ENCODE data around the gene MUS81.

Gene MUS81

DNA sequence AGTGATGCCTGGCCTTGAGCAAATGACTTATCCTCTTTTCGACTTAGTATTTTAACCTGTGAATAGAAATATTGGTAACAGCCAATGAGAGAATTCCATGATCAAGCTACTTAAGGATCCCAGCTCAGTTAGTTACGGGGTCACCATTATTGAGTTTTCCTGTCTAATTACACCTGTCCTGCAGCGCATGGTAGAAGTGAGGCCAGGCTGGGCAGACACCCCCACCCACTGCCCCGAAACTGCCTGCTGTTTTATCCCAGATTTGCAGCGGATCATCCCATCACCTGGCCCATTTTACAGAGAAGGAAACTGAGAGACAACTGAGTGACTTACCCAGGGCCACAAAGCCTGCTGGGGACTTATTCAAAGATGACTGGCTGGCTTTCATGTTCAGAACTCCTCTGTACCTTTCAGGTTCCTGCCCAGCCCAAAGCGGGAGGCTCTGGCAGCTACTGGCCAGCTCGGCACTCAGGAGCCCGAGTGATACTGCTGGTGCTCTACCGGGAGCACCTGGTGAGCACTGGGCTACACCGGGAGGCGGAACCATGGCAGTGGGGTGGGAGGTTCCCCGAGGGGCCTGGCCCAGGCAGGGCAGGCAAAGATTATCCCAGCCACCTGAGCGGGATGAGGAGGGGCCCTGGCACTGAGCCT lies 1.4 kb downstream of the MUS81 start:
- DNase-seq = no peak

DNA sequence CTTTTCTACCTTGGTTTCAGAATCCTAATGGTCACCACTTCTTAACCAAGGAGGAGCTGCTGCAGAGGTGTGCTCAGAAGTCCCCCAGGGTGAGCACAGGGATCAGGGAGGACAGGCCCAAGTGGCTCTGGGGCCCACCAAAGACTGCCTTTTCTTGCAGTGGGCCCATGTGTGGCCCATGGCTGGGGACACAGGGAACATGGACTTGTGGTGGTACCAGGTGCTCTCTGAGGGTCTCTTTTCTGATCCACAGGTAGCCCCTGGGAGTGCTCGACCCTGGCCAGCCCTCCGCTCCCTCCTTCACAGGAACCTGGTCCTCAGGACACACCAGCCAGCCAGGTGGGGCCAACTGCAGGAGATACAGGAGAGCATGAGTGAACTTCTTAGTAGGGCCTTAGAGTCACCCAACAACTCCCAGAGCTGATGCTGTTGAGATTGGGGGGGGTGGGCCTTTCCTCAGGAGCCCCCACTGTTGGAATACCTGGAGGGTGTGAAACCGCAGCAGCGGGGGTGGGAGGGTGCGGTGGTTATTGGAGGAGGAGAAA lies 2.0 kb downstream of the MUS81 start:
- DNase-seq = no peak

DNA sequence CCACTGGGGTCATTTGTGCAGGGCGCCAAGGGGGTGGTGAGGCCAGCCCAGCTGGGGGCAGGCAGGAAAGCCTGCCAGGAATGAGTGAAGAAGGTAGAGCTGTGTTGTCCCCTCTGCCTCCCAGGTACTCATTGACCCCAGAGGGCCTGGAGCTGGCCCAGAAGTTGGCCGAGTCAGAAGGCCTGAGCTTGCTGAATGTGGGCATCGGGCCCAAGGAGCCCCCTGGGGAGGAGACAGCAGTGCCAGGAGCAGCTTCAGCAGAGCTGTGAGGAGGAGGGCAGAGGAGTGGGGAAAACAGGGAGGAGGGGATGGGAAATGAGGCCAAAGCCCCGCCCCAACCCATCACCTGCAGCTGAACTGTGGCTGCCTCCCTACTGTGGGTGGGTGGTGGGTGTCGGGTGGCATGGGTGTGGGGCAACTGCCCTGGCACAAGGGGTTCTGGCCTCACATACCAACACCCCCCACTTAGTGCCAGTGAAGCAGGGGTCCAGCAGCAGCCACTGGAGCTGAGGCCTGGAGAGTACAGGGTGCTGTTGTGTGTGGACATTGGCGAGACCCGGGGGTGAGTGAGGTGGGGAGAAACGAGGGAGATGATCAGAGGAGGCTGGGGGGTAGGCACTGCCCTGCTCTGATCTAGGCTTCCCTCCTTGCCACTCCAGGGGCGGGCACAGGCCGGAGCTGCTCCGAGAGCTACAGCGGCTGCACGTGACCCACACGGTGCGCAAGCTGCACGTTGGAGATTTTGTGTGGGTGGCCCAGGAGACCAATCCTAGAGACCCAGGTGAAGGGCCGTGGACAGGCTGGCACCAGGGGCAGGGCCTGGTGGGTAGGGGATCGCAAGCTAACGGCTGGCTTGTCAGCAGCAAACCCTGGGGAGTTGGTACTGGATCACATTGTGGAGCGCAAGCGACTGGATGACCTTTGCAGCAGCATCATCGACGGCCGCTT lies 3.0 kb downstream of the MUS81 start:
- DNase-seq = no peak

DNA sequence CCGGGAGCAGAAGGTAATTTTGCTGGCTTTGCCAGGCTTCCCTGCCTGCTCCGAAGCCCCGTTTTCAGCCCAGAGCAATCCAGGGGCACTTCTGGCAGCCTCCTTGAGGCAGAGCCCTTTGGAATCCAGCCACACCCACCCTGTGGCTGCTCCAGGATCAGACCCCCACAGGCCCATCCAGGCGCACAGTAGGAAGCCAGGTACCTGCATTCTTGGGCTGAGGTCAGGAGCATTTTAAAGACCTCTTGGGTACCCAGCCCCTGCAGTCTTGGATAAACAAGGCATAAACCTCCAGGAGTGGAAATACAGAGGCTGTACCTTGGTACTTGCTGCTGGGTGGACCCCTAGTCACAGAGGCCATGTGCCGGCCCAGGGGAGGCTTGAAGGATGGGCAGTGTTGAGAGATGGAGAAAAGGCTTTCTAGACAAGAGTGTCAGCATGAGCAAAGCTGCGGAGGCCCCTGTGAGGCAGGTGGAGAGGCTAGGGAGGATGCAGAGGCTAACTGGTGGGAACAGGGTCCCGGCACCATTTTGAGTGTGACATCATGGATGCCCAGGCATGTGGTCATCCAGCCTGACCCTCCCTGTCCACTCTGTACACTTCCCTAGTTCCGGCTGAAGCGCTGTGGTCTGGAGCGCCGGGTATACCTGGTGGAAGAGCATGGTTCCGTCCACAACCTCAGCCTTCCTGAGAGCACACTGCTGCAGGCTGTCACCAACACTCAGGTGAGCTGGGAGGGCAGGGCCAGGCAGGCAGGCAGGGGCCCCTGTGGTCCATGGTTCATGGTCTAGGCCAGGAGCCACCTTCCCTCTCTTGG lies 3.9 kb downstream of the MUS81 start:
- DNase-seq = no peak

DNA sequence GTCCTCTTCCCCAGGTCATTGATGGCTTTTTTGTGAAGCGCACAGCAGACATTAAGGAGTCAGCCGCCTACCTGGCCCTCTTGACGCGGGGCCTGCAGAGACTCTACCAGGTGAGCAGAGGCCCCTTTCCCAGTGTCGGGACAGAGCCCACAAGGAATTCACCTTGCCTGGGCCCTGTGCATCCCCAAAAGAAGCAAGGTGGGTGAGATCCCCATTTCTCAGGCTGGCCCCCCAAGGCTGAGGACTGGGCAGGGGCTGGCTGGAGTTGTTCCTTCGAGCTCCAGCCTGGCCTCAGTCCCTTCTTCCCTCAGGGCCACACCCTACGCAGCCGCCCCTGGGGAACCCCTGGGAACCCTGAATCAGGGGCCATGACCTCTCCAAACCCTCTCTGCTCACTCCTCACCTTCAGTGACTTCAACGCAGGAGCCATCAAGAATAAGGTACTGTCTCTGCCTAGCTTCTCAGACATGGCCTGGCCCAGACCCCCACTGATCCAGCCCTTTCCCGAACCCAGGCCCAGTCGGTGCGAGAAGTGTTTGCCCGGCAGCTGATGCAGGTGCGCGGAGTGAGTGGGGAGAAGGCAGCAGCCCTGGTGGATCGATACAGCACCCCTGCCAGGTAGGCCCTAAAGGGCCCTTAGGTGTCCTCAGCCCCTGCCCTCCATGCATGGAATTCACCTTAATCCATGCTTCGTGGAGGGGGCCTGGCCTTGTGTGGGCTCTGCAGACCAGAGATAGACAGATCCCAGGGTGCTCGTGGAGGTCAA lies 4.7 kb downstream of the MUS81 start:
- DNase-seq = no peak

DNA sequence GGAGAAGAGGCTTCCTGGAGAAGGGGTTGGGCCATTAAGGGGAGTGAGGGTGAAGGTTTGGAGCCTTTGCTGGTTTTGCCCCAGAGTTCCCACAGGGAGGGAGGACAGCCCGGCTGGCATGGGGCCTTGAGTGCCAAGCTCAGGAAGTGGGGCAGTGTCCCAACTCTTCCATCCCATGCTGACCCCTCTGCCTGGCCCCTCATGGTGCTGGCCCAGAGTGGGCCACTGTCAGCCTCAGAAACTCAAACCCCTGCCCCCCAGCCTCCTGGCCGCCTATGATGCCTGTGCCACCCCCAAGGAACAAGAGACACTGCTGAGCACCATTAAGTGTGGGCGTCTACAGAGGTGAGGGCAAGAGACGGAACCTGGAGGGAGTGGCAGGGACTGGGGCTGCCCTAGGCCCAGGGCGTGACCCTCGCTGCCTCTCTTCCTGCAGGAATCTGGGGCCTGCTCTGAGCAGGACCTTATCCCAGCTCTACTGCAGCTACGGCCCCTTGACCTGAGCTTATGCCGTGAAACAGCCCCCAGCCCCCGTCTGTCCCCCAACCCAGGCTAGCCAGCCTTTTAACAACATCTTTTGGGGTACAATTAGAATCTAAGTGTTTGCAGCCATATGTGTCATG lies 5.4 kb downstream of the MUS81 start:
- DNase-seq = no peak

DNA sequence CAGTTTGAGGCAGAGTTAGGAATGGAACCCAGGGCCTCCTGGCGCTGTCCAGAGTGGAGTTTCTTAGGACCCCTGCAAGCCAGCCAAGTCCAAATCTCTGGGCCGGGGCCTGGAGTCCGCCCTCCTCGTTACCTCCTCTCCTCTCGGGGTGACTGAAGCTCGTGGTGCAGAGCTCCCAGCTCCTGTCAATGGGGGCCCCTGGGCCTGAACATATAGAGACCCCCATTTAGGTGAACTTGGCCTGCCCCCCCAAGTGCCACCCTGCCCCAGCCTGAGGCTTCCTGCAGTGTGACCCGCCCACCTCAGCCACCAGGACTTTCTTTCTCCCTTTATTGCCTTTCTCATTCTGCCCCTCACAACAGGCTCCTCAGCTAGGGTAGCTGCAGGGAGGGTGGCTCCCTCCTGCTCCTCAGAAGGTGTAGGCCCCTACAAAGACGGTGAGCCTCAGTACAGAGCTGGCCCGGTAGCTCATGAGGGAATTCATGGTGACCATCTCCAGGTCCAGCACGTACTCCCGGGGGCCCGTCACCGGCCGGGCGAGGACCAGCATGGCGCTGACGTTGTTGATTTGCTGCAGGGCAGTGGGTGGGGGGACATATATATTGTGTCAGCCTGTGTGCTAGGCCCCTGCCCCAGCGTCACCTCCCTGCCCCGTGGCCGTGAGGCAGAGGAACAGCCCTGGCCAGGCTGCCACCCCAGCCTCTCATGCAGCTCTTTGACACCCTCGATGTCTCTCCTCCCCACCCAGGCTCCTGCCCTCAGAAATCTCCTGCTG lies 6.5 kb downstream of the MUS81 start:
- DNase-seq = no peak

DNA sequence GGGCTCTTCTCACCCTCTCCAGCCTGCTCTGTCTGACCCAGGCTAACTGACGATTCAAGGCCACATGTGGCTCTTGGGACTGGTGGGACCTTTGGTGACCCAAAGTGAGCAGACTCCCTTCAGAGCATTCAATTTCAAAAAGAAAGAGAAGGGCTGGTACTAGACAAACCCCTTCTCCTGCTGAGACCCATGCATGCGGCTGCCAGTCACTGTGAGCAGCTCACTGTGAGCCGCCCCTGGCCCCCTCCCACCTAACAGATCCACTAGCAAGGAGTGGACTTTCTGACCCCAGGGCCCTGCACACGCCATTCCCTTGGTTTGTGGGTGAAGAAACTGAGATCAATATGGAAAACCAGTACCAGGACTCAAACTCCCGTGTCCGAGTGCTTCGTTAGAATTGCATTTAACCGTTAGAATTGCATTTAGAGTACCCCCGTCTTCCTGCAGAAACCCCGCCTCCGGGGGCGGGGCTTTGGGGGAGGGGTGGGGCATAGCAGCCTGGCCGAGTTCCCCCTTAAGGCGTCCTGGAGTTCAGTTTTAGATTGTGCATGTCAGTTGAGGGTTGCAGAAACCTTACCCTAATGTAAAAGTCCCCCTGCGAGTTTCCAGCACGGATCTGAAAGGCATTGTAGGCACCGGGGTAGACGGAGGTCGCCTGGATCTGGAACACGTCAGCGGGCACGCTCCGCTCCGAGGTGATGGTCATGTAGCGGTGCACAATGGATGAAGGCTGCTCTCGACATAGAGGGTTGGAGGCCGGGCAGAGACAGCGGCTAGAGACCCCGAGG lies 7.2 kb downstream of the MUS81 start:
- DNase-seq = no peak

DNA sequence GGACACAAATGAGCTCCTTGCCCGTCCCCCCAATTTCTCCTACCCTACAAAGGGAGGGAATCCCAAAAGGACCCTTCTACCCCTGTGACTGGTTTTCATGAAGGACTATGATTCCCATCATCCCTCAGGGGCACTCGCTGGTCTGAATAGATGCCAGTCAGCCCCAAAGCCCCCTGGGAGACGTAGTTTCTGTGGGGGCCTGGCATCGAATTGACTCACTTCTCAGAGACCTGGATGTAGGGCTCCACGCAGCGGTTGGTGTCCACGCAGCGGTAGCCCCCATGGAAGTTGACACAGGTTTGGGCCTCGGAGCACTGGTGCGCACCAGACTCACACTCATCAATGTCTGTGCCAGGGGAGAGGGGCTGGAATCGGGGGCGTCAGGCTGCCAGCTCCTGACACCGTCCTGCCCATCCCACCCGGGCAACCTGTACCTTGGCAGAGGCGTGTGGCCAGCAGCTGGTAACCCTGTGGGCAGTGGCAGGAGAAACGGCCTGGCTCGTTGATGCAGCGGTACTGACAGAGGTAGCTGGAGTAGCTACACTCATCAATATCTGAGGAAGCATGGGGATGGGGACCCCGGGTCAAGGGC lies 7.9 kb downstream of the MUS81 start:
- DNase-seq = no peak

DNA sequence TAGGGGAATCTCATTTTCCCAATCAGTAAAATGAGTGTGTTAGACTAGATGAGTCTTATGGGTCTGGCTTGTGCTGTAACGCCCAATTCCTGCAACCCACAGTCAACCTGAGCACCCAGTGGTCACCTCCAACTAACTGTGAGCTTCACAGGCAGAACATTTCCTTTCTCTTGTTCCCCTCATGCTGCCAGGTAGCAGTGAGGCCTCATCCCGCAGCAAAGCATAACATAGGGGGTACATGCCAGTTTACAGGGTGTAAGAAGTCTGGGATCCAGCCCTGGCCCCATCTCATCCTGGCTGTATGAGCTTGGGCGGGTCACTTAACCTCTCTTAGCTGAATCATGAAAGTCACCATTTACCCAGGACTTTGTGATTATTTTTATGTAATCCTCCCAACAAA lies 8.7 kb downstream of the MUS81 start:
- no peak for DNase-seq

DNA sequence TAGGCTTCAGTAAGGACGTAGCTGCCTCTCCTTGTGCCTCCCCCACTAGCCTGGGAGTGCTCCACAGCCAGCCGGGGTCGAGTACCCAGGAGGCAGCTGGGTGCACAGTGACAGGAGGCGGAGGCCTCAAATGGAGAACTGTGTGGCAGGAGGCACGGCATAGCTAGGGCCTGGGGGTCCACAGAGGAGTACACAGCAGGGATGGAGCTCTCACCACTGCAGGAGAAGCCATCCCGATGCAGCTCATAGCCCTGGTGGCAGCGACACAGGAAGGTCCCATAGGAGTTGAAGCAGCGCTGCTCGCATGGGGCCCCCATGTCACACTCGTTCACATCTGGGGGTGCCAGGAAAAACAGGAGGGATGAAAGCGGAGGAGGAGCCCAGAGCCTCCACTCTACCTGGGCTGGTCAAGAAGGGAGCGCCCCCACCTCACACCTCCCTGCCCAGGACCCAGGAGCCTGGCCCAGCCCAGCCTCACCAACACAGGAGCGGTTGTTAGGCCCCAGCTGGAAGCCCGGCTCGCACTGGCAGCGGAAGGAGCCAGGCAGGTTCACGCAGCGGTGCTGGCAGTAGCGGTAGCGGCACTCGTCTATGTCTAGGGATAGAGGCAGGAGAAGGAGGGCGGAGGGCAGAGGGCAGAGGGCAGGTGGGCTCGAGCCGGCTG lies 9.5 kb downstream of the MUS81 start:
- no peak for DNase-seq

DNA sequence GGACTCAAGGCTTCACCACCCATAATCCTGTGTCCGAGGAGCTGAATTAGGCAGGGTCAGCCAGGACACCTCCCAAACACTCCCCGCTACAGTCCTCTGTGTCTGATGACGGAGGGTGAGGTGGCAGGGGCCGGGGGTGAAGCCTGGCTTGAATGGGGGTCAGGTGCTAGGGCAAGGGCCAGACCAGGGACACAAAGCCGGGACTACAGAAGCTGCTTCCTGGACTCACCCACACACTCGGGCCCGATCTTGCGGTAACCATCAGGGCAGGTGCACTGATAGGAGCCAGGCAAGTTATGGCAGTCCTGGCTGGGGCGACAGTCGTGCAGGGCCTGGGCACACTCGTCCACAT lies 10.1 kb downstream of the MUS81 start:
- DNase-seq = no peak

DNA sequence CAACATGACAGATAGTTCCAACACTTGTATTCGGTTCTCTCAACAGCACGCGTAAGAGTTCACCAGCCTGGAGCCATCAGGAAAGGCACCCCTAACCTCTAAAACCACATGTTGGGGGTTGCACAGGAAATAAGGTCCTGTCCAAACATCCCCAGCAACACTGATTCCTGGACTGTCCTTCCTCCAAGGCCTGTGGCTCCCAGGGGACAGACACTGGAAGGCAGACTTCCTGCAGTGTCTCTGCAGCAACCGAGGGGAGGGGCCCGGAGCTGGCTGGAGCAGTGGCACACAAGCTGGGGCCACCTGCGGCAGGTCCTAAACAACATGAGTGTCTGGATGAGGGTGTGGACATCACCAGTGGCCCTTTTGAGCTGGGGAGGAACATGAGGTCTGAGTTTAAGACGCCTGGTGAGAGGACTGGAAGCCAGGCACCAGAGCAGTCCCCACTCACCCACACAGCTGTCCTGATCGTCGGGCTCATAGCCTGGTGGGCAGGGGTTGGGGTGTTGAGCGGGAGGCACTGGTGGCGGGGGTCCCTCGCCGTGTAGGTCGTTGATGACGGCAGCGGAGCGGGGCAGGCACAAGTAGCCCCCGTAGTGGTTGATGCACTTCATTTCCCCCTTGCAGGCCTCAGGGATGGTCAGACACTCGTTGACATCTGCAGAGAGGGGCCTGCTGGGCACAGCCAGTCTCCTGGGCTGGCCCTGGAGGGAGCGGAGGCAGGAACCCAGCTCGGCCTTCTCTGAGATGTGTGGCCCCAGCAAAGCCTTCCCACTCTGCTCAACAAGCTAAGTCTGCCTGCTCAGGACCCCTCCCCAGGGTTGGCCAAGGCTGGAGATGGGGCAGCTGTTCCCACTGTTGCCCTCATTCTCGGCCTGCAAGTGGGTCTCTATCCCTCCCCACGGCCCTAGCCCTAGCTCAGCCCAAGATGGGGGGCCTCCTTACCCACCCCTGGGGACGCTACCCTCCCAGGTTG lies 10.8 kb downstream of the MUS81 start:
- no peak for DNase-seq

DNA sequence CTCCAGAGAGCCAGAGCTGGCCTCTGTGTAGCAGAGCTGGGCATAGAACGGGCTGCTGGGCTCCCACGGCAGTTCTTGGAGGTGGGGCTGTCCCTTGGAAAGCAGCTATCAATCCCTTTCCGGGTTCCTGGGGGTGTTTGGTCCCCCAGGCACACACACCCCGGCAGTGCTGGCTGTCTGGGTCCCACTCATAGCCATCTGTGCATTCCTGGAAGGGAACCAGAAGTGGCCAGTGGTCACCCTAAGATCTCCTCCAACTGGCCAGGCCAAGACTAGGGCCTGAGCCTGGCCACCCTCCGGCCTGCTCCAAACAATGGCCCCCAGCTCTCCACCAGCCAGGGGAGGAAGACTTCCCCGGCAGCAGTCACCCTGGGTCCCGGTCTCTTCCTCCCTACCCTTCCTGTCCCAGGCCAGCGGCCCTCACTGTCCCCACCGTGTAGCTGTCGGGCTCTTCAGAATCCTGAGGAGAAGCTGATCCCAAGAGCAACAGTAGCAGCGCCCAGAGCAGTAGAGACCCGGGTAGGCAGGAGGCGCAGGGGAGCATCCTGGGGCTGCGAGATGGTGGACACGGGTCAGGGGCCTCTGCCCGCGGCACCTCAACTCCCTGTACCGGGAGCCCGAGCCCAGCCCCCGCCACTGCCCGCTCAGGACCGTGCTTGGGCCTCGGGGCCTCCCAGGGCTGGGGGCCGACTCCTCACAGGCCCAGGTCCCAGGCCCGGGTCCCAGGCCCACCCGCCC lies 11.7 kb downstream of the MUS81 start:
- no peak for DNase-seq

DNA sequence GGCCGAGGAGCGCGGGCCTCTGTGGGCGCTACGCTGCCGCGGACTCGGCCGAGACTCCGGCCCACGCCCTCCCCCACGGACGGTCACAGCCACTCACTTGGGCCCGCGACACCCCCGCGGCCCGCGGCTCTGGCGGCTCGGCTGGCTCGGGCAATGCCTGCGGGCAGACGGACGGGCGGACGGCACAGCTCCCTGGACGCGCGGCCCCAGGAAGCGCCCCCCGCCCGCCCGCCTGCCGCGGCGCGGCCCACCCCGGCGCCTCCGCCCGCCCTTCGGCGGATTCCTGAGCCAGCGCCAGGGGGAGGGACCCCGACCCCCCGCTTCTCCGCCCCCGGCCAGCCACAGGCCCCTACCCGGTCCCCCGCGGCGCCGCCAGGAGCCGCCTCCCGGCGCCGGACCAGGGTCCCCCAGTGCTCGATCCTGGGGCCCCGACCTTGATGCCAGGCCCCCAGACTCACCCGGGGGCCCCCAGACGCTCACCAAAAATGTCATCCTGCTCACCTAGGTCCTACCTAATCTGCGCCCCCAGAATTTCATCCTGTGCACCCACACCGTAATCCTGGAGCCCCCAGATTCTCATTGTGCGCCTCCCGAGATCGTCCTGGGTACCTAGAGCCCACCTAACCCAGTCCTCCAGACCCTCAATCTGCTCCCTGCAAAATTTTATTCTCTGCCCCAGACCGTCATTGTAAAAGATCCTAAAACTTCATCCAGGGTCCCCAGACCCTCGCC lies 12.5 kb downstream of the MUS81 start, which contains the start of gene EFEMP2:
EFEMP2 (minus strand) TSS at position 215 of the 732 bp plus-strand sequence. CDS start 446 bp downstream, outside the sequence.
- no peak for DNase-seq

Data from activated CD4-positive, CD25-positive, alpha-beta regulatory T cell (primary cell).